ENCODE data around the gene ALCAM. TPM values are rescaled to one million over a fixed set of nuclear protein-coding genes. Genes with fewer than 3 reads are reported as not detected.

ALCAM gene
- total RNA-seq, 1 experiment from 2014 or later, result 72.7 TPM

GRCh38 chr3:105466495-105467404 lies 100.0 kb downstream of the ALCAM start:
- DNase-seq (ENCODE audit: extremely low read depth, low read depth), result no peak

GRCh38 chr3:105470851-105471250 lies 104.1 kb downstream of the ALCAM start:
- no peak for DNase-seq (ENCODE audit: extremely low read depth, low read depth)

- no peak for DNase-seq (ENCODE audit: extremely low read depth, low read depth)
These were observed 107.0 kb downstream of the ALCAM start for GRCh38 chr3:105473521-105474223.

GRCh38 chr3:105480768-105481167 lies 114.1 kb downstream of the ALCAM start:
- DNase-seq (ENCODE audit: extremely low read depth, low read depth), result no peak

GRCh38 chr3:105483476-105483875 lies 116.8 kb downstream of the ALCAM start:
- DNase-seq (ENCODE audit: extremely low read depth, low read depth), result no peak

GRCh38 chr3:105490045-105490444 lies 123.3 kb downstream of the ALCAM start:
- no peak for DNase-seq (ENCODE audit: extremely low read depth, low read depth)

GRCh38 chr3:105493305-105493892 lies 126.7 kb downstream of the ALCAM start:
- DNase-seq (ENCODE audit: extremely low read depth, low read depth), result no peak

- DNase-seq (ENCODE audit: extremely low read depth, low read depth), result no peak
These were observed 128.3 kb downstream of the ALCAM start for GRCh38 chr3:105495021-105495420.

- DNase-seq (ENCODE audit: extremely low read depth, low read depth), result no peak
These were observed 129.6 kb downstream of the ALCAM start for GRCh38 chr3:105496343-105496742.

- DNase-seq (ENCODE audit: extremely low read depth, low read depth), result no peak
These were observed 130.7 kb downstream of the ALCAM start for GRCh38 chr3:105497386-105497785.

GRCh38 chr3:105499961-105500360 lies 133.3 kb downstream of the ALCAM start:
- no peak for DNase-seq (ENCODE audit: extremely low read depth, low read depth)

- no peak for DNase-seq (ENCODE audit: extremely low read depth, low read depth)
These were observed 135.6 kb downstream of the ALCAM start for GRCh38 chr3:105502333-105502732.

GRCh38 chr3:105503191-105503593 lies 136.5 kb downstream of the ALCAM start:
- DNase-seq (ENCODE audit: extremely low read depth, low read depth), result no peak

GRCh38 chr3:105504440-105504951 lies 137.8 kb downstream of the ALCAM start:
- DNase-seq (ENCODE audit: extremely low read depth, low read depth), result no peak

GRCh38 chr3:105505170-105505569 lies 138.5 kb downstream of the ALCAM start:
- DNase-seq (ENCODE audit: extremely low read depth, low read depth), result no peak

GRCh38 chr3:105511031-105511430 lies 144.3 kb downstream of the ALCAM start:
- no peak for DNase-seq (ENCODE audit: extremely low read depth, low read depth)

- no peak for DNase-seq (ENCODE audit: extremely low read depth, low read depth)
These were observed 145.4 kb downstream of the ALCAM start for GRCh38 chr3:105512061-105512460.

GRCh38 chr3:105513042-105513441 lies 146.3 kb downstream of the ALCAM start:
- no peak for DNase-seq (ENCODE audit: extremely low read depth, low read depth)

GRCh38 chr3:105513886-105514285 lies 147.2 kb downstream of the ALCAM start:
- no peak for DNase-seq (ENCODE audit: extremely low read depth, low read depth)

GRCh38 chr3:105515372-105515771 lies 148.7 kb downstream of the ALCAM start:
- DNase-seq (ENCODE audit: extremely low read depth, low read depth), result no peak

- DNase-seq (ENCODE audit: extremely low read depth, low read depth), result no peak
These were observed 150.3 kb downstream of the ALCAM start for GRCh38 chr3:105516972-105517371.
